ENCODE data around the gene SPECC1.

Gene SPECC1

DNA sequence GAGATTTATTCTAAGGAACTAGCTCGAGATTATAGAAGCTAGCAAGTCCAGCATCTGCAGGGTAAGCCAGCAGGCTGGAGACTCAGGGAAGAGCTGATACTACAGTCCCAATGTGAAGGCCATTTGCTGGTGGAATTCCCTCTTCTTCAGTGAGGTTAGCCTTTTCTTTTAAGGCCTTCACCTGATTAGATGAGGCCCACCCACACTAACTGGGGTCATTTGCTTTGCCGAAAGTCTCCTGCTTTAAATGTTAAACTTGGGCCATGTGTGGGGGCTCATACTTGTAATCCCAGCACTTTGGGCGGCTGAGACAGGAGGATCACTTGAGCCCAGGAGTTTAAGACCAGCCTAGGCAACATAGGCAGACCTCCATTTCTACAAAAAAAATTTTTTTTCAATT, 289.9 kb downstream of the SPECC1 start:
- Mint-ChIP-seq H3K36me3 (ENCODE audit: low read depth) (peaks cover 12% of the 10 kb centered on the region), H3K4me1 (peaks cover 36% of the 10 kb centered on the region), H3K27ac (peak overlapping the region in 1 of 3 experiments; percentile 68), H3K9me3 (peaks cover 11% of the 10 kb centered on the region), H3K27me3 (ENCODE audit: low read depth) (peaks cover 7% of the 10 kb centered on the region), H3K4me3 (no peak overlapping the region)
- TF ChIP-seq CTCF (IDR thresholded peaks at IDR 0.05; ENCODE audit: unreplicated experiment in 3 of 3) = no peak

- H3K4me3 Mint-ChIP-seq = no peak overlapping the region
- peak overlapping the region; percentile 60 to 83 (median 77) for H3K27ac Mint-ChIP-seq
- peaks cover 7% of the 10 kb centered on the region for H3K27me3 Mint-ChIP-seq (ENCODE audit: low read depth)
- H3K4me1 Mint-ChIP-seq = peaks cover 36% of the 10 kb centered on the region
- TF ChIP-seq CTCF (IDR thresholded peaks at IDR 0.05; ENCODE audit: unreplicated experiment in 3 of 3) = no peak
- peaks cover 20% of the 10 kb centered on the region for H3K9me3 Mint-ChIP-seq
- H3K36me3 Mint-ChIP-seq (ENCODE audit: low read depth) = peaks cover 19% of the 10 kb centered on the region
Observed at GRCh38 chr17:20300436-20300934, 291.3 kb downstream of the SPECC1 start.

DNA sequence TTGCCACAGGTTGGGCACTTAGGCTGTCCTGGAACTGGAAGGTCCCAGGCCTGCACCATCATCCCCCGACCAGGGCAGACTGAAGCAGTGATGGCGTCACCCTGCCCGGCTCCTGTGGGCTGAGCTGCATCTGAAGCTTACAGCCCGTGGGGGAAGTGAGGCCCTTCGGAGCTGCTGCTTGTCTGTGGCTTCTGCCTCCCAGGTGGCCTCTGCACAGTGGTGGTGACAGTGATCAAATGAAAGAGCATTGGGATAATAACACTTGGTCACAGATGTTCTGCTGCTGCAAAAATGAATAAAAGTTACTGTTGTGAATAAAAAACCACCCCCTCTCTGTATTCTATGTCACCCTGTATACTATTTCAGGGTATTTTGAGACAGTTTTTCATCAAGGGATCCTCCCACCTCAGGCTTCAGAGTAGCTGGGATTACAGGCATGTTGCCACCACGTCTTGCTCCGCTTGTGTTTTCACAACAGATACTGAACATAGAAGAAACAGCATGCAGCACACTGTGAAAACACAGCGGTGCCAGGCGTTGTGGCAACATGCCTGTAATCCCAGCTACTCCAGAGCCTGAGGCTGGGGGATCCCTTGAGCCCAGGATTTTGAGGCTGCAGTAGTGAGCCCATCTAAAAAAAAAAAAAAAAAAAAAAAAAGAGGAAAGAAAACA, 293.2 kb downstream of the SPECC1 start:
- Mint-ChIP-seq H3K36me3 (ENCODE audit: low read depth) (peaks cover 34% of the 10 kb centered on the region), H3K27me3 (ENCODE audit: low read depth) (peaks cover 3% of the 10 kb centered on the region), H3K27ac (peak overlapping the region; percentile 71 to 88 (median 78)), H3K9me3 (peaks cover 26% of the 10 kb centered on the region), H3K4me3 (no peak overlapping the region), H3K4me1 (peaks cover 36% of the 10 kb centered on the region)
- no peak for TF ChIP-seq CTCF (IDR thresholded peaks at IDR 0.05; ENCODE audit: unreplicated experiment in 3 of 3)

GRCh38 chr17:20304961-20305360, 295.8 kb downstream of the SPECC1 start:
- peaks cover 50% of the 10 kb centered on the region for H3K36me3 Mint-ChIP-seq (ENCODE audit: low read depth)
- no peaks in the 10 kb centered on the region for H3K27me3 Mint-ChIP-seq (ENCODE audit: low read depth)
- H3K9me3 Mint-ChIP-seq = peaks cover 35% of the 10 kb centered on the region
- H3K27ac Mint-ChIP-seq = no peak overlapping the region
- TF ChIP-seq CTCF (IDR thresholded peaks at IDR 0.05; ENCODE audit: unreplicated experiment in 3 of 3) = no peak
- H3K4me3 Mint-ChIP-seq = no peak overlapping the region
- peaks cover 27% of the 10 kb centered on the region for H3K4me1 Mint-ChIP-seq

DNA sequence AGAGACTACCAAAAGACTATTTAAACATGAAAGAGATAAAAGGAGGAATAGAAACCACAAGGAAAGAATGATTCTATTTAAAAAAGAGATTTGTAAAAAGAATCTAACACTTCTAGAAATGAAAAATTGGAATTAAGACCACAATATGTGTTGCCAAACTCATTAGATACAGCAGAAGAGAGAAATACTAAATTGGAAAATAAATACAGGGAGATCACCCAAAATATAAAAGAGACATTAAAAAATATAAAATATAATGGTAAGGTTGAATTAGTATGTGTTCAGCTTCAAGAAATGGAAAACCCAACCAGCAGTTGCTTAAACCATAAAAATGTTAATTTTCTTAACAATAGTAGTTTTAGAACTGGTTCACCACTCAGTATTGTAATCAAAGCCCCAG, 297.8 kb downstream of the SPECC1 start:
- Mint-ChIP-seq H3K4me3 (no peak overlapping the region), H3K36me3 (ENCODE audit: low read depth) (peaks cover 56% of the 10 kb centered on the region), H3K27ac (no peak overlapping the region), H3K4me1 (peaks cover 9% of the 10 kb centered on the region), H3K27me3 (ENCODE audit: low read depth) (no peaks in the 10 kb centered on the region), H3K9me3 (peaks cover 35% of the 10 kb centered on the region)
- no peak for TF ChIP-seq CTCF (IDR thresholded peaks at IDR 0.05; ENCODE audit: unreplicated experiment in 3 of 3)
